NCI-H1930 (cell line): ENCODE results near the gene SLC36A3.
"Not testable (repeated sequence)": the region's sequence is repeated elsewhere in the genome, so short reads cannot be mapped to it uniquely, and the experiment has no call there.

Source experiments
- DNase-seq, 2 experiments: peaks; one replicate each; lab custom pipeline; 2025; lab: John Stamatoyannopoulos, UW

Gene SLC36A3

GRCh38 chr5:151258816-151259215, 44.8 kb downstream of the SLC36A3 start:
- no peak for DNase-seq

- no peak for DNase-seq
These were observed 45.4 kb downstream of the SLC36A3 start for GRCh38 chr5:151258201-151258611.

GRCh38 chr5:151257731-151258181, 45.8 kb downstream of the SLC36A3 start:
- DNase-seq: no peak

GRCh38 chr5:151255621-151256286, 47.8 kb downstream of the SLC36A3 start:
- no peak for DNase-seq

GRCh38 chr5:151254990-151255389, 48.6 kb downstream of the SLC36A3 start:
- not testable (repeated sequence) for DNase-seq

GRCh38 chr5:151254556-151254955, 49.0 kb downstream of the SLC36A3 start:
- no peak for DNase-seq

GRCh38 chr5:151253605-151253950, 50.0 kb downstream of the SLC36A3 start:
- no peak for DNase-seq

GRCh38 chr5:151252762-151253604, 50.6 kb downstream of the SLC36A3 start, which contains the start of gene GM2A:
GM2A (plus strand) TSS chr5:151253185; CDS start chr5:151253217, 32 bp downstream.
- DNase-seq: peak; percentile 85 to 86

GRCh38 chr5:151251621-151252020, 51.9 kb downstream of the SLC36A3 start:
- no peak for DNase-seq

- no peak for DNase-seq
These were observed 52.5 kb downstream of the SLC36A3 start for GRCh38 chr5:151251001-151251551.

- DNase-seq: no peak
These were observed 53.1 kb downstream of the SLC36A3 start for GRCh38 chr5:151250346-151251000.

- DNase-seq: no peak
These were observed 54.3 kb downstream of the SLC36A3 start for GRCh38 chr5:151249281-151249680.

- DNase-seq: no peak
These were observed 54.9 kb downstream of the SLC36A3 start for GRCh38 chr5:151248651-151249050.

GRCh38 chr5:151245680-151246219, 57.8 kb downstream of the SLC36A3 start:
- no peak for DNase-seq

- no peak for DNase-seq
These were observed 59.4 kb downstream of the SLC36A3 start for GRCh38 chr5:151244206-151244605.

- DNase-seq: no peak
These were observed 60.0 kb downstream of the SLC36A3 start for GRCh38 chr5:151243564-151243963.

- DNase-seq: no peak
These were observed 60.4 kb downstream of the SLC36A3 start for GRCh38 chr5:151243127-151243526.

GRCh38 chr5:151240924-151241635, 62.5 kb downstream of the SLC36A3 start:
- DNase-seq: no peak

- not testable (repeated sequence) for DNase-seq
These were observed 63.2 kb downstream of the SLC36A3 start for GRCh38 chr5:151240268-151240835.

- peak in 1 of 2 experiments; percentile 8 for DNase-seq
These were observed 64.2 kb downstream of the SLC36A3 start for GRCh38 chr5:151239237-151239861.
